IMR-90 (cell line): ENCODE data around the gene CRYM.

Experiments used
- RAD21 ChIP-seq: IDR thresholded peaks from 2 replicates; pipeline ENCODE4 v1.6.1; 2012; ENCODE audit warnings: low read length, improper control_type of control experiment
- SMC3 ChIP-seq: fragments of 150-350 bp; IDR thresholded peaks from 2 replicates; pipeline ENCODE4 v1.6.1; 2016; ENCODE audit warnings: low read depth, mild to moderate bottlenecking, antibody characterized with exemption, low read length, moderate library complexity

DNA sequence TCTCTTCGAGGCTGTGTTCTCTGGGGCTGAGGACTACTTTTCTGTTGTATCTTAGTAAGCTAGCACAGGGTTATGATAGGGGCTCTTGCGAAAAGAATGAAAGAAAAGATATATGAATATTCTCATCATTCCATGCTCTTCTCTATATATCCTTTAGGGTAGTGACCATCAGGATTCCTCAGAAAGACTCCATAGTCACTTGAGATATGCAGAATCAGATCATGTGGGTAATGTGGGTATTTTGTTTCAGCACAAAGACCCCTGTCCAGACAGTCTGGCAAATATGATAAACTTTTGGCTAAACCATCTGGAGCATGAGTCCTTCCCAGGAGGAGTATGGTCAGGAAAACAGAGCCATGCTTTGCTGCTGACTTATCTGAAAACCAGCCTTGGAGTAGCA is 21.5 kb downstream of the CRYM start:
- TF ChIP-seq RAD21 (no peak), SMC3 (no peak)
